ENCODE measurements around the gene CYTH1. TPM values are rescaled to one million over a fixed set of nuclear protein-coding genes. Genes with fewer than 3 reads are reported as not detected.
"Not testable (repeated sequence)": the region's sequence is repeated elsewhere in the genome, so short reads cannot be mapped to it uniquely, and the experiment has no call there.

CYTH1 gene
- total RNA-seq, 1 donor from 2014 or later: 83.5 TPM

DNA sequence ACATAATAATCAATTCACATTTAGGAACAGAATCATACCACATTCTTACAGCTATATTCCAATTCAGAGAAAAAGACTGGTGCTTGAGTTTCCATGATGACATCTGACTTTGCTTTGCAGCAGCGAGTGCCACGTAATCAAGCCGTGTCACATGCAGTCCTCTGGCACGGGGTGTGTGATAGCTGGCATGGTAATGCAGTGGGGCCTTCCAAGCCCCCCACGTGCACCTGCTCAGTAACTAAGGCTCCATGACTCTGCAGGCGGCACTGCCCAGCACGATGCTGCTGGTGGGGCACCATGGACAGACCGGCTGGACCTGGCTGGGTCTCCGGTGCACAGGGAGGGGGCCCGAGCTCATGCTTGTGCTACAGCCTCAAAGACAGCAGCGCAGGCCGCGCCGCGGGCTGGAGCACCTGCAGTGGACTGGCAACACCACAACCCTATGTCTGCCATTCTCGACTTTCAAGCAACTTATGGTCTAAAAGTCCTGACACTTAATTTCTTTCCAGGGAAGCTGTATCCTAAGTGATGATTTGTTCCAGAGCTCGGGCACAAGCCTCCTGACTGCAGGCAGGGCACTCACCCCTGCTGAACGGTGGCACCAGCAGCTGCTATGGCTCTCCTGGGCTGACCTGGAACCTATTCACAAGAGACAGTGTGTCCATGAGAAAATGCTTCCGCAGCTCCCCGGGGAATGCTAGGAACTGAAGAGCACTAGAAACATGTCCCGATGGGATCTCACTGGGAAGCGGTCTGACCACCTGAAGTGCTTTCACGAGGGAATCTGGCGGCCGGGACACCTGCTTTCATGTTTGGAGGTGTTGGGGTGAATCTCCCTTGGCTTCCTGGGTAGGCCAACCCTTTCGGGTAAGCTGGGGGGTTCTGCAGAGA, 105.4 kb downstream of the CYTH1 start:
- peaks cover 76% of the 10 kb centered on the region for H3K36me3 Mint-ChIP-seq (ENCODE audit: low read depth)
- DNase-seq (ENCODE audit: low spot score): no peak
- intact Hi-C loops (cut with micrococcal nuclease): no loop called here
- no peaks in the 10 kb centered on the region for H3K4me1 Mint-ChIP-seq (ENCODE audit: low read depth)
- H3K9me3 Mint-ChIP-seq: no peaks in the 10 kb centered on the region
- H3K27ac Mint-ChIP-seq: no peak overlapping the region
- no peak overlapping the region for H3K4me3 Mint-ChIP-seq (ENCODE audit: low read depth)
- no peaks in the 10 kb centered on the region for H3K27me3 Mint-ChIP-seq (ENCODE audit: low read depth)

GRCh38 chr17:78675836-78676235, 106.2 kb downstream of the CYTH1 start:
- Mint-ChIP-seq H3K4me1 (ENCODE audit: low read depth) (no peaks in the 10 kb centered on the region), H3K4me3 (ENCODE audit: low read depth) (no peak overlapping the region), H3K36me3 (ENCODE audit: low read depth) (peaks cover 69% of the 10 kb centered on the region), H3K9me3 (no peaks in the 10 kb centered on the region), H3K27me3 (ENCODE audit: low read depth) (no peaks in the 10 kb centered on the region), H3K27ac (no peak overlapping the region)
- DNase-seq (ENCODE audit: low spot score): no peak
- intact Hi-C loops (cut with micrococcal nuclease): no loop called here

DNA sequence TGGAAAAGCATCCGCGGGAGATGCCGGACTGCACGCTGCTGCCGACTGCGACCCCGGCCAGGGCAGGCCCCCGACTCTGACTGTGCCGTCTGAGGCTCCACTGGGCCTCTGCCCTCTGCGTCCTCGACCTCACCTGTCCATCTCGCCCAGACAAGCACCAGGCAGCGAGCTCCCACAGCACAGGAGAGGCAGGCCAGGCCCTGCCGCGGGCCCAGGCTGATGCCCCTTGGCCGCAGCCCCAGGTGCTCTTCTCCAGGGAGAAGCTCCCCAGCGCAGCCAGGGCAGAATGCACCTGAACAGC, 106.8 kb downstream of the CYTH1 start:
- intact Hi-C loops (cut with micrococcal nuclease): no loop called here
- no peak overlapping the region for H3K4me3 Mint-ChIP-seq (ENCODE audit: low read depth)

GRCh38 chr17:78674595-78675315, 107.3 kb downstream of the CYTH1 start:
- Mint-ChIP-seq H3K27ac (no peak overlapping the region), H3K9me3 (no peaks in the 10 kb centered on the region), H3K4me1 (ENCODE audit: low read depth) (no peaks in the 10 kb centered on the region), H3K4me3 (ENCODE audit: low read depth) (no peak overlapping the region), H3K27me3 (ENCODE audit: low read depth) (no peaks in the 10 kb centered on the region), H3K36me3 (ENCODE audit: low read depth) (peaks cover 58% of the 10 kb centered on the region)
- intact Hi-C loops (cut with micrococcal nuclease): no loop called here
- no peak for DNase-seq (ENCODE audit: low spot score)

More for the DNA sequence above, 106.8 kb downstream of the CYTH1 start:
- Mint-ChIP-seq H3K9me3 (no peaks in the 10 kb centered on the region), H3K36me3 (ENCODE audit: low read depth) (peaks cover 64% of the 10 kb centered on the region), H3K27me3 (ENCODE audit: low read depth) (no peaks in the 10 kb centered on the region), H3K4me1 (ENCODE audit: low read depth) (no peaks in the 10 kb centered on the region), H3K27ac (no peak overlapping the region)
- DNase-seq (ENCODE audit: low spot score): no peak

DNA sequence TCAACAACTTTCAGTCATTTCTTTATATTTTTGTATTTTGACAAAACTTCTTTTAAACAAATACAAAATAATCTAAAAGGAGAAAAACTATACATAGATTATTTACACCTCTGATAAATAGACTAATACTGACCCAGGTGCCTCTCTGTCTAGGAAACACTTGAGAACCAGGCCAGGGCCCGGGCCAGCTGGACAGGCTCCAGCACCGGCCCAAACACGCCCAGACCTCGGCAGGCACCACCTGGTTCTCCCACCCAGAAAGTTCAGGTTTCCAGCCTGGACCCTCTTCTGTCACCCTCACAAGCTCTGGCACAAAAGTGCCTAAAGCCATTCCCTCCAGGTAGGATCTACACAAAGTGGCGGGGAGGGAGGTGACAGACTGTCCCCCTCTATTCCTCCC, 107.9 kb downstream of the CYTH1 start:
- intact Hi-C loops (cut with micrococcal nuclease): no loop called here
- Mint-ChIP-seq H3K4me1 (ENCODE audit: low read depth) (no peaks in the 10 kb centered on the region), H3K27ac (no peak overlapping the region), H3K27me3 (ENCODE audit: low read depth) (no peaks in the 10 kb centered on the region), H3K36me3 (ENCODE audit: low read depth) (peaks cover 56% of the 10 kb centered on the region), H3K4me3 (ENCODE audit: low read depth) (no peak overlapping the region), H3K9me3 (no peaks in the 10 kb centered on the region)
- no peak for DNase-seq (ENCODE audit: low spot score)

GRCh38 chr17:78673395-78673794, 108.7 kb downstream of the CYTH1 start:
- Mint-ChIP-seq H3K27me3 (ENCODE audit: low read depth) (no peaks in the 10 kb centered on the region), H3K4me3 (ENCODE audit: low read depth) (no peak overlapping the region), H3K36me3 (ENCODE audit: low read depth) (peaks cover 51% of the 10 kb centered on the region), H3K4me1 (ENCODE audit: low read depth) (no peaks in the 10 kb centered on the region), H3K9me3 (no peaks in the 10 kb centered on the region), H3K27ac (no peak overlapping the region)
- DNase-seq (ENCODE audit: low spot score): no peak
- intact Hi-C loops (cut with micrococcal nuclease): no loop called here

DNA sequence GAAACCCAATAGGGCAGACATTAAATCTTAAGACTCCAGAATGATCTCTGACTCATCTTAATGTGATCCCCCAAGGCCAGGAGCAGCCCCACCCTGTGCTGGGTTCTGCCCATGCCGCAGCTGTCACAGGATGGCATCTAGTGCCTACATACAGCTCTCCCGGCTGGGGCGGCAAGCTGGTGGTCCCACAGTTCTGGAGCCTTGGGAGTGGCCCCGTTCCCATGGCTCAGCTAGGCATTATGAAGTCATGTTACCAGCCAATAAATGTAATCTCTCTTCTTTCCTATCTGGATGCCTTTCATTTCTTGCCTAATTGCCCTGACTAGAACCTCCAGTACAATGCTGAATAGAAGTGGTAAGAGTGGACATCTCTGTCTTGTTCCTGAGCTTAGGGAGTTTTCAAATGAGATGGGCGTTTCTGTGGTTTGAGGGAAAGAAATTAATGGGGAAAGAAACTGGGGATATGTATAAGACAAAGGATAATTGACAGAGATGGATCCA, 109.2 kb downstream of the CYTH1 start:
- no peak overlapping the region for H3K27ac Mint-ChIP-seq
- H3K9me3 Mint-ChIP-seq: no peaks in the 10 kb centered on the region
- DNase-seq (ENCODE audit: low spot score): no peak

GRCh38 chr17:78672005-78672404, 110.1 kb downstream of the CYTH1 start:
- Mint-ChIP-seq H3K4me1 (ENCODE audit: low read depth) (peaks cover 4% of the 10 kb centered on the region), H3K36me3 (ENCODE audit: low read depth) (peaks cover 50% of the 10 kb centered on the region), H3K27me3 (ENCODE audit: low read depth) (no peaks in the 10 kb centered on the region), H3K27ac (no peak overlapping the region), H3K9me3 (no peaks in the 10 kb centered on the region), H3K4me3 (ENCODE audit: low read depth) (no peak overlapping the region)
- no peak for DNase-seq (ENCODE audit: low spot score)
- intact Hi-C loops (cut with micrococcal nuclease): no loop called here

More for the DNA sequence above, 109.2 kb downstream of the CYTH1 start:
- H3K27me3 Mint-ChIP-seq (ENCODE audit: low read depth): no peaks in the 10 kb centered on the region
- H3K4me3 Mint-ChIP-seq (ENCODE audit: low read depth): no peak overlapping the region
- peaks cover 51% of the 10 kb centered on the region for H3K36me3 Mint-ChIP-seq (ENCODE audit: low read depth)
- no peaks in the 10 kb centered on the region for H3K4me1 Mint-ChIP-seq (ENCODE audit: low read depth)
- intact Hi-C loops (cut with micrococcal nuclease): no loop called here

DNA sequence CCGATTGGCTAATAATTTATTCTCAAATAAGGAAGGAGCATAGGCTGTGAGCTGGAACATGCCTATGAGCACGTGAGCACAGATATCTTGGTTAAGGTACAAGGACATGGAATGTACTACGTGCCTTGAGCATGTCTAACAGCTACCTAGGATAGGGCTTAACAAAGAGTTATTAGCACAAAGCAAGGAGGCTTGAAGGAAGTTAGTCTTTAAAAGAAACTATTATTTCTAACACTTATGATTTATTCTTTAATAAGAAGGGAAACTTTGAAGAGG, 110.4 kb downstream of the CYTH1 start:
- H3K9me3 Mint-ChIP-seq; H3K27me3 Mint-ChIP-seq (ENCODE audit: low read depth): not testable (repeated sequence)
- peaks cover 50% of the 10 kb centered on the region for H3K36me3 Mint-ChIP-seq (ENCODE audit: low read depth)

DNA sequence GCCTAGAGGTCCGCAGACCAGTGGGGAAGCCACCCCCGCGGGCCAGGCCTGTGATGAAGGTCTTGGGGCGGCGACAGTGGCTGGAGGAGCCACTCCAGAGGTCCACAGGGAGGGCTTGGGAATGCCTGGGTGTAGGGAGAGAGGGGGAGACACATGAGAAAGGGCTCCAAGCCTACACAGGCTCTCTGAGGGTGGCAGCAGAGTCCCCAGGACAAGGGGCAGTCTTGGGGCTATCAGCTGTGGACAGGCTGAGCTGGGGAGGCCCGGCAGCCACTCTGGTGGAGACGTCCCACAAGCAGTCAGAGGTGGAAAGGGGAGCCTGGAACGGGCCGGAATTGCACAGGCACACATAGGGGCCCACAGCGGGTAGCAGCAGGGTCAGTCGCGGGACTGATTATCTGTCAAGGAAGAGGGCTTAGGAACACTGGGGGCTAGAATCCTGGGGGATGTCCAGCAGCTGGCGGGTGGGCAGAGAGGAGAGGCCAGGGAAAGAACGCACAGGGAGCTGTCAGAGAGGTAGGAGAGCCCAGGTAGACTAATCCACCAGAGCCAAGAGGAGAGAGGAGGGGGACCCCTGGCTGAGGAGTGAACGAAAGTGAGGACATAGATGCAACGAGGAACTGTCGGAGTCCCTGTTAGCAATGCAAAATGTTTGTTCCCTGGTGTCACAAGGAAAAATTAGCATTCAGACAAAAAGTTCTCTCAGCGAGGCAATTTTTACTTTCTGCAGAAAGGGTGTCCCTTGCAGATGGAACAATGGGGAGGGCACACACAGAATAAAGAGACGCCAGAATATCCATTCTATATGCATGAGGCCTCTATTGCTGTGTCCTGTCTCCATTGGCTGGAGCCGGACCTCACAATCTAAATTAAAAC, 111.0 kb downstream of the CYTH1 start:
- Mint-ChIP-seq H3K27me3 (ENCODE audit: low read depth) (no peaks in the 10 kb centered on the region), H3K9me3 (no peaks in the 10 kb centered on the region), H3K4me1 (ENCODE audit: low read depth) (peaks cover 13% of the 10 kb centered on the region), H3K27ac (no peak overlapping the region), H3K36me3 (ENCODE audit: low read depth) (peaks cover 50% of the 10 kb centered on the region), H3K4me3 (ENCODE audit: low read depth) (no peak overlapping the region)
- no peak for DNase-seq (ENCODE audit: low spot score)
- intact Hi-C loops (cut with micrococcal nuclease): no loop called here

More for the DNA sequence above, 110.4 kb downstream of the CYTH1 start:
- H3K27ac Mint-ChIP-seq; DNase-seq (ENCODE audit: low spot score); intact Hi-C loops (cut with micrococcal nuclease); H3K4me1 Mint-ChIP-seq (ENCODE audit: low read depth); H3K4me3 Mint-ChIP-seq (ENCODE audit: low read depth): not testable (repeated sequence)

- Mint-ChIP-seq H3K4me1 (ENCODE audit: low read depth) (peaks cover 23% of the 10 kb centered on the region), H3K27me3 (ENCODE audit: low read depth) (no peaks in the 10 kb centered on the region), H3K4me3 (ENCODE audit: low read depth) (no peak overlapping the region), H3K9me3 (no peaks in the 10 kb centered on the region), H3K27ac (no peak overlapping the region), H3K36me3 (ENCODE audit: low read depth) (peaks cover 41% of the 10 kb centered on the region)
- intact Hi-C loops (cut with micrococcal nuclease): no loop called here
- DNase-seq (ENCODE audit: low spot score): no peak
These were observed 112.0 kb downstream of the CYTH1 start for GRCh38 chr17:78669975-78670518.

- no peak overlapping the region for H3K4me3 Mint-ChIP-seq (ENCODE audit: low read depth)
- no peaks in the 10 kb centered on the region for H3K27me3 Mint-ChIP-seq (ENCODE audit: low read depth)
- peaks cover 23% of the 10 kb centered on the region for H3K4me1 Mint-ChIP-seq (ENCODE audit: low read depth)
- intact Hi-C loops (cut with micrococcal nuclease): no loop called here
- no peak for DNase-seq (ENCODE audit: low spot score)
- no peak overlapping the region for H3K27ac Mint-ChIP-seq
- H3K9me3 Mint-ChIP-seq: no peaks in the 10 kb centered on the region
- peaks cover 36% of the 10 kb centered on the region for H3K36me3 Mint-ChIP-seq (ENCODE audit: low read depth)
These were observed 112.7 kb downstream of the CYTH1 start for GRCh38 chr17:78669256-78669974.

Measured in activated T-helper 2 cell treated with anti-CD3 and anti-CD28 coated beads, Interferon-gamma antibody, Interleukin-2, Interleukin-4, amounts not matched to agents 10 μg/mL and 5 μg/mL and 100 μg/mL, durations not matched to agents 14 hours and 24 hours and 36 hours (primary cell).